BJ (cell line): ENCODE measurements around the gene KIAA0513. TPM values are rescaled to one million over a fixed set of nuclear protein-coding genes. Genes with fewer than 3 reads are reported as not detected.
A peak's percentile ranks its signal among the peaks of the same experiment; 100 is the strongest.
"Not testable (repeated sequence)": the region's sequence is repeated elsewhere in the genome, so short reads cannot be mapped to it uniquely, and the experiment has no call there.

Experiments used
- CTCF ChIA-PET: fragments of 350-600 bp; formaldehyde crosslinking; extraction: SDS; loops from one replicate; lab custom pipeline; 2021; ENCODE audit warnings: antibody characterized with exemption, inconsistent platforms; lab: Yijun Ruan, JAX
- POLR2A ChIA-PET: fragments of 300-600 bp; sonication (Branson Sonifier 250); formaldehyde crosslinking; extraction: SDS; loops from one replicate; lab custom pipeline; 2021; ENCODE audit warnings: antibody characterized with exemption; lab: Charles Lee
- DNase-seq: peaks from one replicate; pipeline ENCODE4 v3.0.0-alpha.2; 2011; ENCODE audit warnings: low read depth
- H3K27me3 ChIP-seq: 2 replicates; pipeline ENCODE4 v1.6.0; 2011; ENCODE audit warnings: low read length; ENCODE audit not compliant: control insufficient read depth, insufficient read depth
- H3K36me3 ChIP-seq: 2 replicates; pipeline ENCODE4 v1.5.1; 2011; ENCODE audit warnings: low read length; ENCODE audit not compliant: control insufficient read depth, insufficient read depth
- H3K4me3 ChIP-seq: 2 replicates; pipeline ENCODE4 v1.5.1; 2011; ENCODE audit warnings: low read depth, mild to moderate bottlenecking, control low read depth, low read length
- CTCF ChIP-seq: IDR thresholded peaks from 2 replicates; pipeline ENCODE4 v1.5.1; 2011; ENCODE audit warnings: low read depth, mild to moderate bottlenecking, control low read depth, inconsistent platforms, low read length, moderate library complexity; ENCODE audit not compliant: insufficient read depth
- polyA plus RNA-seq: library from polyadenylated mRNA; depleted of rRNA; stranded (reverse); fragments of >200 nt; gene quantifications from 2 replicates; pipeline ENCODE4 v1.2.3, GENCODE V29; 2011

Gene KIAA0513
- polyA plus RNA-seq, 1 experiment: 6.6 TPM

GRCh38 chr16:85113168-85113733, 85.7 kb downstream of the KIAA0513 start:
- POLR2A ChIA-PET: no interaction called here
- no peak for DNase-seq
- H3K4me3 ChIP-seq: no peak overlapping the region
- TF ChIP-seq CTCF: no peak
- CTCF ChIA-PET: interaction anchor here (0.7 to 2.1 kb wide), 11 partner anchors 15 to 307 kb away, joined by 3 to 21 read pairs (median 6); no protein-coding TSS in a partner anchor
- no peaks in the 10 kb centered on the region; the same call in 1 of the 2 replicates for H3K27me3 ChIP-seq
- H3K36me3 ChIP-seq: no peaks in the 10 kb centered on the region

GRCh38 chr16:85113913-85114312, 86.3 kb downstream of the KIAA0513 start:
- DNase-seq: no peak
- ChIA-PET CTCF (interaction anchor here (0.7 to 2.3 kb wide), 14 partner anchors 15 to 496 kb away, joined by 3 to 21 read pairs (median 8); no protein-coding TSS in a partner anchor), POLR2A (no interaction called here)
- Histone ChIP-seq H3K27me3 (no peaks in the 10 kb centered on the region; the same call in 1 of the 2 replicates), H3K4me3 (no peak overlapping the region), H3K36me3 (no peaks in the 10 kb centered on the region)
- no peak for TF ChIP-seq CTCF

GRCh38 chr16:85114909-85115567, 87.4 kb downstream of the KIAA0513 start:
- ChIA-PET POLR2A (no interaction called here), CTCF (interaction anchor here (0.6 to 2.3 kb wide), 62 partner anchors 10 to 609 kb away, joined by 3 to 36 read pairs (median 4); partner anchors contain the start of gene GSE1)
- no peak for DNase-seq
- Histone ChIP-seq H3K4me3 (no peak overlapping the region), H3K27me3 (no peaks in the 10 kb centered on the region), H3K36me3 (no peaks in the 10 kb centered on the region)
- TF ChIP-seq CTCF: peak; percentile 99

- no peaks in the 10 kb centered on the region for H3K27me3 ChIP-seq
- POLR2A ChIA-PET: no interaction called here
- TF ChIP-seq CTCF: no peak
- no peak for DNase-seq
- CTCF ChIA-PET: no interaction called here
- no peaks in the 10 kb centered on the region for H3K36me3 ChIP-seq
- no peak overlapping the region for H3K4me3 ChIP-seq
Measured at GRCh38 chr16:85117418-85117817, 89.8 kb downstream of the KIAA0513 start.

GRCh38 chr16:85120006-85120340, 92.4 kb downstream of the KIAA0513 start:
- TF ChIP-seq CTCF: no peak
- Histone ChIP-seq H3K4me3 (no peak overlapping the region), H3K27me3 (no peaks in the 10 kb centered on the region), H3K36me3 (no peaks in the 10 kb centered on the region)
- CTCF ChIA-PET: no interaction called here
- DNase-seq: no peak
- POLR2A ChIA-PET: no interaction called here

- not testable (repeated sequence) for H3K4me3 ChIP-seq
- CTCF ChIA-PET: interaction anchor here (1.8 to 5.7 kb wide), 3 partner anchors 8 to 130 kb away, joined by 5 to 36 read pairs (median 7); no protein-coding TSS in a partner anchor
Measured at GRCh38 chr16:85123441-85123840, 95.8 kb downstream of the KIAA0513 start.

More at GRCh38 chr16:85123441-85123840, 95.8 kb downstream of the KIAA0513 start:
- POLR2A ChIA-PET, DNase-seq, H3K36me3 ChIP-seq, H3K27me3 ChIP-seq: not testable (repeated sequence)
